GM12892 (cell line): ENCODE results near the gene SF3A2.

ENCODE experiments used
- POLR2A ChIP-seq: IDR thresholded peaks from 2 replicates; pipeline ENCODE4 v1.6.1; 2011; ENCODE audit warnings: low read depth, low read length, control low read depth
- POLR2AphosphoS5 ChIP-seq: IDR thresholded peaks from 2 replicates; pipeline ENCODE4 v1.6.1; 2011; ENCODE audit warnings: low read depth, low read length, control low read depth
- TAF1 ChIP-seq: IDR thresholded peaks from 2 replicates; pipeline ENCODE4 v1.6.1; 2011; ENCODE audit warnings: low read depth, mild to moderate bottlenecking, control low read depth, low read length, borderline replicate concordance

GRCh38 chr19:2229103-2230032, 7.3 kb upstream of the SF3A2 start:
- no peak; the same call in 1 of the 2 replicates for TF ChIP-seq POLR2AphosphoS5
- TF ChIP-seq TAF1: no peak
- no peak for TF ChIP-seq POLR2A
